ENCODE measurements around the gene ERCC2.
"Not testable (repeated sequence)": the region's sequence is repeated elsewhere in the genome, so short reads cannot be mapped to it uniquely, and the experiment has no call there.

ERCC2 gene

DNA sequence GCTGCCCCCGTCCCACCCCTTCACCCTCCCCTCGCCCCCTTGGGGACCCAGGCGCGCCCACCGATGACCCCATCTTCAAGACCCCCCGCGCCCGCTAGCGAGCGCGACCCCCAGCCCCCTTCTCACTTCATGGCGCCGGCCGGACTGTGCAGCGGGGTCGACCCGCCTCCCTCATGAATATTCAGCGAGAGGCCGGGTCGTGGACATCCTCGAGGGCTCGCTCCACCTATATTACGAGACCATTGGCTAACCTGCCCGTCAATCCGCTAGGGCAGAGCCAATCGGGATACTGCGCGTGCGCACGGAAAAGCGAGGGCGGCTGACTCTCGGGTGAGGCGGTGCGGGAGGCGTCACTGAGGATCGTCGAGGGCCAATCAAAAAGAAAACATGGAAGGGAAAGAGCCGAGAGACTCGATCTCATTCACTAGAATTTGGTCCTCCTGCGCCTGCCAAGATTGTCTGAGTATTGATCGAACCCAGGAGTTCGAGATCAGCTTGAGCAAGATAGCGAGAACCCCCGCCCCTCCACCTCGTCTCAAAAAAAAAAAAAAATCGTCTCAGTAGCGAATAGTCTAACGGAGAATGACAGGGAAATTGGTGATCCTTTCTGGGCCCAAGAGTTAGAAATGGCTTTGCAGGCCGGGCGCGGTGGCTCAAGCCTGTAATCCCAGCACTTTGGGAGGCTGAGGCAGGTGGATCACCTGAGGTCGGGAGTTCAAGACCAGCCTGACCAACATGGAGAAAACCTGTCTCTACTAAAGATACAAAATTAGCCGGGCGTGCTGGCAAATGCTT is at the start of gene ERCC2:
ERCC2 (minus strand) TSS at position 164 of the 795 bp plus-strand sequence; CDS start at position 131, 33 bp downstream.
- Histone ChIP-seq H3K9ac (ENCODE audit: insufficient read length, low read depth) (peak within 1 kb of the TSS; percentile 93), H3K36me3 (ENCODE audit: insufficient read depth, insufficient read length, low read length) (peaks cover 21% of the 10 kb centered on the region), H3K4me3 (ENCODE audit: insufficient read length, low read depth) (peak within 1 kb of the TSS; percentile 76), H3K4me1 (ENCODE audit: insufficient read depth, insufficient read length) (no peaks in the 10 kb centered on the region), H3K27me3 (ENCODE audit: insufficient read depth, insufficient read length) (no peaks in the 10 kb centered on the region), H3K9me3 (ENCODE audit: insufficient read depth, low read length) (no peaks in the 10 kb centered on the region)
- TF ChIP-seq YY1 (IDR thresholded peaks at IDR 0.05; ENCODE audit: insufficient read depth, insufficient read length) (no peak), ZNF274 (IDR thresholded peaks at IDR 0.05; ENCODE audit: low read depth, low read length) (no peak), SUZ12 (IDR thresholded peaks at IDR 0.05; ENCODE audit: extremely low read depth, insufficient read depth, insufficient read length) (no peak)
- peak; percentile 95 for DNase-seq (ENCODE audit: low read depth, low spot score)

DNA sequence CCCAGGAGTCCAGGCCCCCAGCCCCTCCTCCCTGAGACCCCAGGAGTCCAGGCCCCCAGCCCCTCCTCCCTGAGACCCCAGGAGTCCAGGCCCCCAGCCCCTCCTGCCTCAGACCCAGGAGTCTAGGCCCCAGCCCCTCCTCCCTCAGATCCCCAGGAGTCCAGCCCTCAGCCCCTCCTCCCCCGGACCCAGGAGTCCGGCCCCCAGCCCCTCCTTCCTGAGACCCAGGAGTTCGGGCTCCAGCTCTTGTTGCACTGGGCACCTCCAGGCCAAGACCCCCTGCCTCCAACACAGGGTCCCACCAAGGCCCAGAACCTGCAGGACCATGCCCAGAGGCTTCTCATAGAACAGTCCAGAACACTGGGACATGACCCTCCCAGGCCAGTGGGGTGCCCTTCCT is 49.5 kb upstream of the ERCC2 start:
- H3K9me3 ChIP-seq (ENCODE audit: insufficient read depth, low read length) = no peaks in the 10 kb centered on the region
- no peaks in the 10 kb centered on the region for H3K4me1 ChIP-seq (ENCODE audit: insufficient read depth, insufficient read length)
- H3K4me3 ChIP-seq (ENCODE audit: insufficient read length, low read depth) = no peak overlapping the region
- no peaks in the 10 kb centered on the region for H3K27me3 ChIP-seq (ENCODE audit: insufficient read depth, insufficient read length)
- TF ChIP-seq SUZ12 (IDR thresholded peaks at IDR 0.05; ENCODE audit: extremely low read depth, insufficient read depth, insufficient read length) (no peak), YY1 (IDR thresholded peaks at IDR 0.05; ENCODE audit: insufficient read depth, insufficient read length) (no peak), ZNF274 (IDR thresholded peaks at IDR 0.05; ENCODE audit: low read depth, low read length) (no peak)
- no peak overlapping the region for H3K9ac ChIP-seq (ENCODE audit: insufficient read length, low read depth)
- peaks cover 45% of the 10 kb centered on the region for H3K36me3 ChIP-seq (ENCODE audit: insufficient read depth, insufficient read length, low read length)
- no peak for DNase-seq (ENCODE audit: low read depth, low spot score)

DNA sequence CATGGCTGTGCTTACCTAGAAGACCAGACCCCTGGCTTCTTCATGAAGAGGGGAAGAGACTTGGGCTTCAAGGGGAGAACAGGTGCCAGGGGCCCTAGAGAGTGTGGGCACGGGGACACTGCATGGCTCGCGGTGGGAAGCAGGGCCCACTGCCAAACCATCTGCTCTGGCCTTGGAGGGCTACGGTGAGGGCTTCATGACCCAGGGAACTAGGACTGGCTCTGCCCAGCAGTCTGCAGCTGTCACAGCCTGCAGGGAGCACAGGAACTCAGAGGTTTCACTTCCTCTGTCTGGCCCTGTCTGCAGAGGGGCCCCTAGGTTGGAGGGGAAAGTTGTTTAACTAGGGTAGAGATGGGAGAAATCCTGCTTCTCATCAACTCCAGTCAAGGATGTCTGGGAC is 49.0 kb upstream of the ERCC2 start:
- H3K9me3 ChIP-seq (ENCODE audit: insufficient read depth, low read length) = no peaks in the 10 kb centered on the region
- no peak for TF ChIP-seq SUZ12 (IDR thresholded peaks at IDR 0.05; ENCODE audit: extremely low read depth, insufficient read depth, insufficient read length)
- no peak for TF ChIP-seq YY1 (IDR thresholded peaks at IDR 0.05; ENCODE audit: insufficient read depth, insufficient read length)
- no peak for TF ChIP-seq ZNF274 (IDR thresholded peaks at IDR 0.05; ENCODE audit: low read depth, low read length)
- no peaks in the 10 kb centered on the region for H3K27me3 ChIP-seq (ENCODE audit: insufficient read depth, insufficient read length)
- H3K4me1 ChIP-seq (ENCODE audit: insufficient read depth, insufficient read length) = no peaks in the 10 kb centered on the region
- no peak overlapping the region for H3K9ac ChIP-seq (ENCODE audit: insufficient read length, low read depth)
- DNase-seq (ENCODE audit: low read depth, low spot score) = no peak
- H3K36me3 ChIP-seq (ENCODE audit: insufficient read depth, insufficient read length, low read length) = peaks cover 50% of the 10 kb centered on the region
- H3K4me3 ChIP-seq (ENCODE audit: insufficient read length, low read depth) = no peak overlapping the region

DNA sequence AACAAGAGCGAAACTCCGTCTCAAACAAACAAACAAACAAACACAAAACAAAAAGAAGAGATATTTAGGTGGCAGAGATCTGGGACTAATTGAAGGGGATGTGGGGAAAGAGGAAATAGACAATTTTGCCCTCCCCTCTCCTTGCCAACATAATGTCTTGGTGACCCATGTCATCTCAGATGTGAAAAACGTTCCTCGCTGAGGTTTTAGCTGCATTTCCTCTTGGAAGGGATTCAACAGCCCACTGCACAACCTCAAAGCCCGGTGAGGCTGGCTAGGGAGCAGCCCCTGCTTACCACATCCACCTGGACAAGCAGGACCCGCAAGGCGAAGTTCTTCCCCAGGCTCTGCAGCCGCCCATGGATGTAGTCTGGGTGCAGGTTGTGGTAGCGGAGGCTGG is 48.4 kb upstream of the ERCC2 start:
- TF ChIP-seq YY1 (IDR thresholded peaks at IDR 0.05; ENCODE audit: insufficient read depth, insufficient read length) (no peak), SUZ12 (IDR thresholded peaks at IDR 0.05; ENCODE audit: extremely low read depth, insufficient read depth, insufficient read length) (no peak), ZNF274 (IDR thresholded peaks at IDR 0.05; ENCODE audit: low read depth, low read length) (no peak)
- Histone ChIP-seq H3K4me3 (ENCODE audit: insufficient read length, low read depth) (no peak overlapping the region), H3K9me3 (ENCODE audit: insufficient read depth, low read length) (no peaks in the 10 kb centered on the region), H3K4me1 (ENCODE audit: insufficient read depth, insufficient read length) (no peaks in the 10 kb centered on the region), H3K27me3 (ENCODE audit: insufficient read depth, insufficient read length) (no peaks in the 10 kb centered on the region), H3K36me3 (ENCODE audit: insufficient read depth, insufficient read length, low read length) (peaks cover 55% of the 10 kb centered on the region), H3K9ac (ENCODE audit: insufficient read length, low read depth) (no peak overlapping the region)
- no peak for DNase-seq (ENCODE audit: low read depth, low spot score)

DNA sequence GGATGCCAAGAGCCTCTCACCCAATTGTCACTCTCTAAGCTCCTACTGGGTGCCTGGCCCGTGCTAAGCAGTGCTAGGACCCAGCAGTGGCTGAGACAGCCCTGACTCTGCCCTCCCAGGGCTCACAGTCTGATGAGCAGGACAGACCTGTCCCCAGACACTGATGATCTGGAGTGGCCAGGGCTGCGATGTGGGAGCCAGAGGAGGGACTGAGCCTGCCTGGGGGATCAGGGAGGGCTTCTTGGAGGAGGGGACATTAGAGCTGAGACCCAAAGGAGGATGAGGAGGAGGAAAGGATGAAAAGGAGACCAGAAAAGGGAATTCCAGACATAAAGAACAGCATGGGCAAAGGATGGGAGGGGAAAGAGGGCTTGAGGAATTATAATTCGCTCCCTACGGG is 46.8 kb upstream of the ERCC2 start:
- Histone ChIP-seq H3K9ac (ENCODE audit: insufficient read length, low read depth) (no peak overlapping the region), H3K9me3 (ENCODE audit: insufficient read depth, low read length) (no peaks in the 10 kb centered on the region), H3K36me3 (ENCODE audit: insufficient read depth, insufficient read length, low read length) (peaks cover 62% of the 10 kb centered on the region), H3K27me3 (ENCODE audit: insufficient read depth, insufficient read length) (no peaks in the 10 kb centered on the region), H3K4me1 (ENCODE audit: insufficient read depth, insufficient read length) (no peaks in the 10 kb centered on the region), H3K4me3 (ENCODE audit: insufficient read length, low read depth) (no peak overlapping the region)
- TF ChIP-seq SUZ12 (IDR thresholded peaks at IDR 0.05; ENCODE audit: extremely low read depth, insufficient read depth, insufficient read length) = no peak
- no peak for TF ChIP-seq YY1 (IDR thresholded peaks at IDR 0.05; ENCODE audit: insufficient read depth, insufficient read length)
- no peak for TF ChIP-seq ZNF274 (IDR thresholded peaks at IDR 0.05; ENCODE audit: low read depth, low read length)
- DNase-seq (ENCODE audit: low read depth, low spot score) = no peak

DNA sequence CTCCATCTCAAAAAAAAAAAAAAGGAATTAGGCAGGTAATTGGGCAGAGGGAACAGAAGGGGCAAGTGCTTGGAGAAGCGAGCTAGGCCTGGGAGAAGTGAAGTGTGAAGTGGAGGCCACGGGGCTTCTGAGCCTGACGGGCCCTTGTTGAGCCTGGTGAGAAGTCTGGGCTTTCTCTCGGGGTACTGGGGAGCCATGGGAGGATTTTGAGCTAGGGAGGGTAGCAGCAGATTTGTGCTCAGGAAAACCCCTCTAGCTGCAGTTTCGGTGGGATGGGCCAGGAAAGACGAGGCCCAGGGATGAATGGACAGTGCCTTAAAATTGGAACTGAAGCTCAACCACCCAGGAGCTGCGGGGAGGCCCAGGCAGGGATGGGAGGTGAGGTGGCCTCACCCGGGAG is 44.1 kb upstream of the ERCC2 start:
- Histone ChIP-seq H3K4me1 (ENCODE audit: insufficient read depth, insufficient read length) (no peaks in the 10 kb centered on the region), H3K9me3 (ENCODE audit: insufficient read depth, low read length) (no peaks in the 10 kb centered on the region), H3K9ac (ENCODE audit: insufficient read length, low read depth) (no peak overlapping the region), H3K36me3 (ENCODE audit: insufficient read depth, insufficient read length, low read length) (peaks cover 57% of the 10 kb centered on the region), H3K4me3 (ENCODE audit: insufficient read length, low read depth) (no peak overlapping the region), H3K27me3 (ENCODE audit: insufficient read depth, insufficient read length) (no peaks in the 10 kb centered on the region)
- DNase-seq (ENCODE audit: low read depth, low spot score) = no peak
- TF ChIP-seq SUZ12 (IDR thresholded peaks at IDR 0.05; ENCODE audit: extremely low read depth, insufficient read depth, insufficient read length) = no peak
- no peak for TF ChIP-seq ZNF274 (IDR thresholded peaks at IDR 0.05; ENCODE audit: low read depth, low read length)
- TF ChIP-seq YY1 (IDR thresholded peaks at IDR 0.05; ENCODE audit: insufficient read depth, insufficient read length) = no peak

DNA sequence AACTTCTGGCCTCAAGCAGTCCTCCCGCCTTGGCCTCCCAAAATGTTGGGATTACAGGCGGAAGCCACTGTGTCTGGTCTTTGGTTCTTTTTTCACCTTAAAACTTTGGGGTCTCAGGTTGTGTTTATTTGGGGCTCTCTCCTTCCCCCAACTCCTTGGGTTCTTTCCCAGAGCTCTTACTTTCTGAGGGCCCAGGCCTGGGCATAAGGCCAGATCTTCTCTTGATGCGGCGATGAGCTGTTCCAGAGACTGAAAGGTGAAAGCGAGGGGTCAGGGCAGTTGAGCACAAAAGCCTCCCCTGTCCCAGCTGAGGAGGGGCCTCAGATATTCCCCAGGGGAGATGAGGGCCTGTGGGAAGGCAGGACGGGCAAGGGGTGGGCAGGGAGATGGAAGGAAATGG is 43.1 kb upstream of the ERCC2 start:
- Histone ChIP-seq H3K9ac (ENCODE audit: insufficient read length, low read depth) (no peak overlapping the region), H3K9me3 (ENCODE audit: insufficient read depth, low read length) (no peaks in the 10 kb centered on the region), H3K4me1 (ENCODE audit: insufficient read depth, insufficient read length) (no peaks in the 10 kb centered on the region), H3K27me3 (ENCODE audit: insufficient read depth, insufficient read length) (no peaks in the 10 kb centered on the region), H3K4me3 (ENCODE audit: insufficient read length, low read depth) (no peak overlapping the region), H3K36me3 (ENCODE audit: insufficient read depth, insufficient read length, low read length) (peaks cover 58% of the 10 kb centered on the region)
- TF ChIP-seq SUZ12 (IDR thresholded peaks at IDR 0.05; ENCODE audit: extremely low read depth, insufficient read depth, insufficient read length) = no peak
- no peak for TF ChIP-seq ZNF274 (IDR thresholded peaks at IDR 0.05; ENCODE audit: low read depth, low read length)
- no peak for TF ChIP-seq YY1 (IDR thresholded peaks at IDR 0.05; ENCODE audit: insufficient read depth, insufficient read length)
- no peak for DNase-seq (ENCODE audit: low read depth, low spot score)

DNA sequence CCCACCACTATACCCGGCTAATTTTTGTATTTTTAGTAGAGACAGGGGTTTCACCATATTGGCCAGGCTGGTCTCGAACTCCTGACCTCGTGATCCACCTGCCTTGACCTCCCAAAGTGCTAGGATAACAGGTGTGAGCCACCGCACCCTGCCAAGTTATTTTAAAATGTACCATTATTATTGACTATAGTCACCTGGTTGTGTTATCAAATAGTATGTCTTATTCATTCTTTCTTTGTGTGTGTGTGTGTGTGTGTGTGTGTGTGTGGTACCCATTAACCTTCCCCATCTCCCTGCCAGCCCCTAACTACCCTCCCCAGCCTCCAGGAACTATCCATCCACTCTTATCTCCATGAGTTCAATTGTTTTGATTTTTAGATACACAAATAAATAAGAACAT is 40.0 kb upstream of the ERCC2 start:
- DNase-seq (ENCODE audit: low read depth, low spot score); H3K4me1 ChIP-seq (ENCODE audit: insufficient read depth, insufficient read length); H3K9ac ChIP-seq (ENCODE audit: insufficient read length, low read depth); H3K27me3 ChIP-seq (ENCODE audit: insufficient read depth, insufficient read length); H3K9me3 ChIP-seq (ENCODE audit: insufficient read depth, low read length); H3K4me3 ChIP-seq (ENCODE audit: insufficient read length, low read depth): not testable (repeated sequence)
- H3K36me3 ChIP-seq (ENCODE audit: insufficient read depth, insufficient read length, low read length) = peaks cover 49% of the 10 kb centered on the region
